ENCODE data around the gene ICE2.
A peak's percentile ranks its signal among the peaks of the same experiment; 100 is the strongest.
"Not testable (repeated sequence)": the region's sequence is repeated elsewhere in the genome, so short reads cannot be mapped to it uniquely, and the experiment has no call there.

ICE2 gene

DNA sequence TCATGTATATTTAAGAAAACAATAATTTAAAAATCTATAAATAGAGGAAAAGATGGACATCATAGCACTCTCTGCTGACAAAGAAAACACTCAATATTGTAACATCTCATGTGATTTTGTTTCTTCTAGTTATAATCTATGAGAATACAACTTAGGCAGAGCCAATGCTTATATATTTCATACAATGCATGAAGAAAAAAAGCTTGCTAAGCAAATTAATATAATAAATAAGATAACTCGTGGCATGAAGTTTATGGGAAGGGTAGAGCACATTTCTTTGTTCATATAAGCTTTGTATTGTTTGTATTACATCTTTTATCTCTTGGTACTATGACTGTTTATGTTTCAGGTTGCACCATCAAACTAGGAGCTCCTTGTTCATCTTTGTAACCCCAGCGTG, 73.5 kb downstream of the ICE2 start:
- Histone ChIP-seq H3K4me3 (ENCODE audit: low read depth in 1 of 5, low read length in 5 of 5) (no peak overlapping the region), H3K4me1 (ENCODE audit: control insufficient read depth in 5 of 5, insufficient read depth in 5 of 5, low read length in 5 of 5) (peaks cover 0 to 19% (median 14%) of the 10 kb centered on the region in 5 donors), H3K27me3 (ENCODE audit: control insufficient read depth in 5 of 5, insufficient read depth in 4 of 5, low read length in 5 of 5) (no peaks in the 10 kb centered on the region), H3K9me3 (ENCODE audit: control insufficient read depth in 5 of 5, low read length in 5 of 5) (no peaks in the 10 kb centered on the region), H3K27ac (ENCODE audit: low read depth, low read length) (no peak overlapping the region), H3K9ac (ENCODE audit: low read length in 5 of 5) (no peak overlapping the region), H3K36me3 (ENCODE audit: control insufficient read depth in 5 of 5, insufficient read depth in 5 of 5, low read length in 5 of 5) (no peaks in the 10 kb centered on the region)

GRCh38 chr15:60404351-60404750, 74.6 kb downstream of the ICE2 start:
- not testable (repeated sequence) for H3K27me3 ChIP-seq (ENCODE audit: control insufficient read depth in 5 of 5, insufficient read depth in 4 of 5, low read length in 5 of 5); H3K9ac ChIP-seq (ENCODE audit: low read length in 5 of 5); H3K27ac ChIP-seq (ENCODE audit: low read depth, low read length); H3K36me3 ChIP-seq (ENCODE audit: control insufficient read depth in 5 of 5, insufficient read depth in 5 of 5, low read length in 5 of 5); H3K9me3 ChIP-seq (ENCODE audit: control insufficient read depth in 5 of 5, low read length in 5 of 5); H3K4me3 ChIP-seq (ENCODE audit: low read depth in 1 of 5, low read length in 5 of 5)
- peaks cover 0 to 22% (median 17%) of the 10 kb centered on the region in 5 donors for H3K4me1 ChIP-seq (ENCODE audit: control insufficient read depth in 5 of 5, insufficient read depth in 5 of 5, low read length in 5 of 5)

- Histone ChIP-seq H3K9ac (ENCODE audit: low read length in 5 of 5) (no peak overlapping the region), H3K27ac (ENCODE audit: low read depth, low read length) (no peak overlapping the region), H3K9me3 (ENCODE audit: control insufficient read depth in 5 of 5, low read length in 5 of 5) (no peaks in the 10 kb centered on the region), H3K4me3 (ENCODE audit: low read depth in 1 of 5, low read length in 5 of 5) (no peak overlapping the region), H3K4me1 (ENCODE audit: control insufficient read depth in 5 of 5, insufficient read depth in 5 of 5, low read length in 5 of 5) (peaks cover 2 to 31% (median 26%) of the 10 kb centered on the region in 5 donors), H3K27me3 (ENCODE audit: control insufficient read depth in 5 of 5, insufficient read depth in 4 of 5, low read length in 5 of 5) (no peaks in the 10 kb centered on the region), H3K36me3 (ENCODE audit: control insufficient read depth in 5 of 5, insufficient read depth in 5 of 5, low read length in 5 of 5) (peaks cover 0 to 3% (median 0%) of the 10 kb centered on the region in 5 donors)
These were observed 78.0 kb downstream of the ICE2 start for GRCh38 chr15:60400944-60401343.

- no peaks in the 10 kb centered on the region for H3K27me3 ChIP-seq (ENCODE audit: control insufficient read depth in 5 of 5, insufficient read depth in 4 of 5, low read length in 5 of 5)
- no peak overlapping the region for H3K4me3 ChIP-seq (ENCODE audit: low read depth in 1 of 5, low read length in 5 of 5)
- H3K9ac ChIP-seq (ENCODE audit: low read length in 5 of 5), result peak overlapping the region in 1 of 5 donors; percentile 43
- H3K36me3 ChIP-seq (ENCODE audit: control insufficient read depth in 5 of 5, insufficient read depth in 5 of 5, low read length in 5 of 5), result peaks cover 4 to 13% (median 7%) of the 10 kb centered on the region in 5 donors
- no peaks in the 10 kb centered on the region for H3K9me3 ChIP-seq (ENCODE audit: control insufficient read depth in 5 of 5, low read length in 5 of 5)
- H3K4me1 ChIP-seq (ENCODE audit: control insufficient read depth in 5 of 5, insufficient read depth in 5 of 5, low read length in 5 of 5), result peaks cover 9 to 41% (median 36%) of the 10 kb centered on the region in 5 donors
- H3K27ac ChIP-seq (ENCODE audit: low read depth, low read length), result peak overlapping the region; percentile 99
These were observed 79.0 kb downstream of the ICE2 start for GRCh38 chr15:60399931-60400330.

GRCh38 chr15:60399246-60399915, 79.6 kb downstream of the ICE2 start:
- H3K9ac ChIP-seq (ENCODE audit: low read length in 5 of 5), result peak overlapping the region in 3 of 5 donors; percentile 43 to 80 (median 78)
- peaks cover 4 to 18% (median 8%) of the 10 kb centered on the region in 5 donors for H3K36me3 ChIP-seq (ENCODE audit: control insufficient read depth in 5 of 5, insufficient read depth in 5 of 5, low read length in 5 of 5)
- no peaks in the 10 kb centered on the region for H3K9me3 ChIP-seq (ENCODE audit: control insufficient read depth in 5 of 5, low read length in 5 of 5)
- H3K4me1 ChIP-seq (ENCODE audit: control insufficient read depth in 5 of 5, insufficient read depth in 5 of 5, low read length in 5 of 5), result peaks cover 13 to 47% (median 41%) of the 10 kb centered on the region in 5 donors
- H3K4me3 ChIP-seq (ENCODE audit: low read depth in 1 of 5, low read length in 5 of 5), result peak overlapping the region; percentile 55 to 96 (median 64)
- no peaks in the 10 kb centered on the region for H3K27me3 ChIP-seq (ENCODE audit: control insufficient read depth in 5 of 5, insufficient read depth in 4 of 5, low read length in 5 of 5)
- H3K27ac ChIP-seq (ENCODE audit: low read depth, low read length), result peak overlapping the region; percentile 99

DNA sequence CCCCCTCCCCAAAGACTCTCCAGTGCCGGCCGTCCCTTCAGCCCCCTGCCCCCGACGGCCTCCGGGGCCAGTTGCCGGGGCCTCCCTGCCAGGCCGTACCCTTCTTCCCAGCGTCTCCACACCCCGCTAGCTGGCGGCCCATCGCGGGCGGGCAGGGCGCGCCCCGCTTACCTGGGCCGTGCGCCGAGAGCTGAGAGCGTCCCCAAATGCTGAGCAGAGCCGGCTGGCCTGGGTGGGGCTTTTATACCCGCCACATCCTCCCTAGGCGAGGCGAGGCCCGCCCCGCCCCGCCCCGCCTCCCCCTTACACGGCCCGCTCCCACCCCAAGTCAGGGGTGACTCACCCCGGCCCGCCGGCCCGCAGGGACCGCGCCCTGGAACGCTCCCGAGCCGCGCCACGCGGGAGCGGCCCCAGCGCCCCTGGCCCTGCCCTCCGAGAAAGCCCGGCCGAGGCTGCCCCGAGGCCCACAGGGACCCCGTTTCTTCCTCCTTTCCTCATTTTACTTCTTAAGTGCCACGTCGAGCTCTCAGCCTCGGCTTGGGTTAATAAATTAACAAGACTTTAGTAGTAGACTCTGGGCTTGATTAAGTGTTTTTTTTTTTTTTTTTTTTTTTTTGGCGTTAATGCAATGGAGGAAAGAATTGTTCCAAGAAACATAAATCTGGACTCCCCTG, 81.0 kb downstream of the ICE2 start, which contains the start of gene ANXA2:
TSS of gene ANXA2 (minus strand) at position 215 of the 674 bp plus-strand sequence. CDS start 11,911 bp downstream, outside the sequence.
- Histone ChIP-seq H3K36me3 (ENCODE audit: control insufficient read depth in 5 of 5, insufficient read depth in 5 of 5, low read length in 5 of 5) (peaks cover 7 to 24% (median 12%) of the 10 kb centered on the region in 5 donors), H3K4me3 (ENCODE audit: low read depth in 1 of 5, low read length in 5 of 5) (peak within 1 kb of the TSS; percentile 81 to 98 (median 92)), H3K4me1 (ENCODE audit: control insufficient read depth in 5 of 5, insufficient read depth in 5 of 5, low read length in 5 of 5) (peaks cover 25 to 60% (median 56%) of the 10 kb centered on the region in 5 donors), H3K9ac (ENCODE audit: low read length in 5 of 5) (peak within 1 kb of the TSS; percentile 76 to 99 (median 92)), H3K9me3 (ENCODE audit: control insufficient read depth in 5 of 5, low read length in 5 of 5) (no peaks in the 10 kb centered on the region), H3K27ac (ENCODE audit: low read depth, low read length) (peak within 1 kb of the TSS; percentile 99), H3K27me3 (ENCODE audit: control insufficient read depth in 5 of 5, insufficient read depth in 4 of 5, low read length in 5 of 5) (no peaks in the 10 kb centered on the region)

DNA sequence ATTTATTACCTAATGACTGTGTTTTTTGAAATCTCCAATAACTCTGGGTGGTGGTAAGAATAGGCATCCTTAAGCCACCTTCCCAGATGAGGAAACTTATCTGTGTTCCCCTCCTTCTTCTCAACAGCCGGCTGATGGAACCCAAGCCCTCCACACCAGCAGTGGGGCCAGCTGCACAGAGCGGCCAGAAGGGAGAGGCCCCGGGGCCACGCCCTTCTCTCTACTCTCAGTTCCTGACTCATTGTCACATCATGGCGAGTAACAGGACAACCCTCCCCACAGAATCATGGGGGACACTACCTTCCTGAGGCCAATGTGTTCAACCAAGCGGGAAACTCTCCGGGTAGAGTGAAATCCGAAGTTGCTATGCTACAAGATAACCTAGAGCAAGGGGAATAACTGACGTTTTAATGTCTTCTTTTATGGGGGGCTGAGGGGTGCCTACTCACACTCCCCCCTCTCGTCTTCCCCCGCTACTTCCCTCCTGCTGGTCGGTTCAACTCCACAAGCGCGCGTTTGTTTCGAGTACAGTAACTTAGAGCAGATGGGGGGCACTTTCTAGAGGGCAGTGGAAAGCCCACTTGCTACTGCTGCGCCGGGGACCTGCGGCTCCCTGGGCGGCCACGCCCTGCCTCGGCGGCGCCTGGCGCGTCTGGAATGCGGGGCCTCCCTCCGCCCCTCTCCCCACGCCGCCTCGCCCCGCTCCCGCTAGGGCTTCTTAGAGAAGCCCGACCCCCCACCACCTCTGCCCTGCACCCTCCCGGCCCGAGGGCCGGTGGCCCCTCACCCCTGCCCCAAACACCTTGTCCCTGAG, 81.8 kb downstream of the ICE2 start:
- Histone ChIP-seq H3K36me3 (ENCODE audit: control insufficient read depth in 5 of 5, insufficient read depth in 5 of 5, low read length in 5 of 5) (peaks cover 7 to 24% (median 12%) of the 10 kb centered on the region in 5 donors), H3K9ac (ENCODE audit: low read length in 5 of 5) (peak overlapping the region; percentile 76 to 99 (median 92)), H3K27ac (ENCODE audit: low read depth, low read length) (peak overlapping the region; percentile 99), H3K4me3 (ENCODE audit: low read depth in 1 of 5, low read length in 5 of 5) (peak overlapping the region; percentile 81 to 98 (median 92)), H3K4me1 (ENCODE audit: control insufficient read depth in 5 of 5, insufficient read depth in 5 of 5, low read length in 5 of 5) (peaks cover 25 to 64% (median 61%) of the 10 kb centered on the region in 5 donors), H3K9me3 (ENCODE audit: control insufficient read depth in 5 of 5, low read length in 5 of 5) (no peaks in the 10 kb centered on the region), H3K27me3 (ENCODE audit: control insufficient read depth in 5 of 5, insufficient read depth in 4 of 5, low read length in 5 of 5) (no peaks in the 10 kb centered on the region)

GRCh38 chr15:60396560-60396957, 82.4 kb downstream of the ICE2 start:
- Histone ChIP-seq H3K4me1 (ENCODE audit: control insufficient read depth in 5 of 5, insufficient read depth in 5 of 5, low read length in 5 of 5) (peaks cover 31 to 70% (median 67%) of the 10 kb centered on the region in 5 donors), H3K27ac (ENCODE audit: low read depth, low read length) (peak overlapping the region; percentile 99), H3K4me3 (ENCODE audit: low read depth in 1 of 5, low read length in 5 of 5) (peak overlapping the region; percentile 81 to 98 (median 92)), H3K36me3 (ENCODE audit: control insufficient read depth in 5 of 5, insufficient read depth in 5 of 5, low read length in 5 of 5) (peaks cover 7 to 24% (median 12%) of the 10 kb centered on the region in 5 donors), H3K27me3 (ENCODE audit: control insufficient read depth in 5 of 5, insufficient read depth in 4 of 5, low read length in 5 of 5) (no peaks in the 10 kb centered on the region), H3K9ac (ENCODE audit: low read length in 5 of 5) (peak overlapping the region; percentile 30 to 99 (median 88)), H3K9me3 (ENCODE audit: control insufficient read depth in 5 of 5, low read length in 5 of 5) (no peaks in the 10 kb centered on the region)

- Histone ChIP-seq H3K27me3 (ENCODE audit: control insufficient read depth in 5 of 5, insufficient read depth in 4 of 5, low read length in 5 of 5) (no peaks in the 10 kb centered on the region), H3K9me3 (ENCODE audit: control insufficient read depth in 5 of 5, low read length in 5 of 5) (no peaks in the 10 kb centered on the region), H3K27ac (ENCODE audit: low read depth, low read length) (peak overlapping the region; percentile 99), H3K9ac (ENCODE audit: low read length in 5 of 5) (peak overlapping the region; percentile 30 to 99 (median 88)), H3K4me3 (ENCODE audit: low read depth in 1 of 5, low read length in 5 of 5) (peak overlapping the region; percentile 81 to 98 (median 92)), H3K4me1 (ENCODE audit: control insufficient read depth in 5 of 5, insufficient read depth in 5 of 5, low read length in 5 of 5) (peaks cover 35 to 74% (median 72%) of the 10 kb centered on the region in 5 donors), H3K36me3 (ENCODE audit: control insufficient read depth in 5 of 5, insufficient read depth in 5 of 5, low read length in 5 of 5) (peaks cover 7 to 24% (median 12%) of the 10 kb centered on the region in 5 donors)
These were observed 82.8 kb downstream of the ICE2 start for GRCh38 chr15:60396100-60396499.
